ENCODE measurements around the gene LAMTOR2.

DNA sequence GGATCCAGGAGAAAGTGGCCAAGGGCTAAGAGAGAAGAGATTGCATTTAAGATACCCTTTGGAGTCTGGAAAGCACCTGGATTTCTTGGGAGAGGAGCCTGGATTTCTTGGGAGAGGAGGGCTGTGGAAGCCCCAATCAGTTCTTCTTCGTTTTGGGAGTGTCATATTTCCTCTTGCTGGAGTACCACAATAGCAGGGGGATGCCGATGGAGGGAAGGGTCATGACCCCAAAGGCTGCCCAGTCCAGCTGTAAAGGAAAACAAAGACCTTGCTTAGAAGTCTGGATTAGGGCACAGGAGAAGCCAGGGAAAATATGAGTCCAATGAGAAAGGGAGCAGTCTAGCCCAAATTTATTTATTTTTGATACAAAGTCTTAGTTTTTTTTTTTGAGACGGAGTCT lies 45.2 kb upstream of the LAMTOR2 start:
- TF ChIP-seq, protein P1, sequence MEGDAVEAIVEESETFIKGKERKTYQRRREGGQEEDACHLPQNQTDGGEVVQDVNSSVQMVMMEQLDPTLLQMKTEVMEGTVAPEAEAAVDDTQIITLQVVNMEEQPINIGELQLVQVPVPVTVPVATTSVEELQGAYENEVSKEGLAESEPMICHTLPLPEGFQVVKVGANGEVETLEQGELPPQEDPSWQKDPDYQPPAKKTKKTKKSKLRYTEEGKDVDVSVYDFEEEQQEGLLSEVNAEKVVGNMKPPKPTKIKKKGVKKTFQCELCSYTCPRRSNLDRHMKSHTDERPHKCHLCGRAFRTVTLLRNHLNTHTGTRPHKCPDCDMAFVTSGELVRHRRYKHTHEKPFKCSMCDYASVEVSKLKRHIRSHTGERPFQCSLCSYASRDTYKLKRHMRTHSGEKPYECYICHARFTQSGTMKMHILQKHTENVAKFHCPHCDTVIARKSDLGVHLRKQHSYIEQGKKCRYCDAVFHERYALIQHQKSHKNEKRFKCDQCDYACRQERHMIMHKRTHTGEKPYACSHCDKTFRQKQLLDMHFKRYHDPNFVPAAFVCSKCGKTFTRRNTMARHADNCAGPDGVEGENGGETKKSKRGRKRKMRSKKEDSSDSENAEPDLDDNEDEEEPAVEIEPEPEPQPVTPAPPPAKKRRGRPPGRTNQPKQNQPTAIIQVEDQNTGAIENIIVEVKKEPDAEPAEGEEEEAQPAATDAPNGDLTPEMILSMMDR (IDR thresholded peaks at IDR 0.05) = no peak
- TF ChIP-seq EZH2phosphoT487 (IDR thresholded peaks at IDR 0.05) (no peak), EZH2 (IDR thresholded peaks at IDR 0.05) (no peak)

Data from neural progenitor cell (in vitro differentiated cells).